Stimulated activated CD4-positive, alpha-beta T cell treated with anti-CD3 and anti-CD28 coated beads, TNF-alpha, amount 100 ng/mL, for 1 hour (primary cell): Measurements from ENCODE around the gene UNC80.

ENCODE experiments used
- DNase-seq, 3 donors: peaks; one replicate each; pipeline ENCODE4 v3.0.0-alpha.2; 2020; ENCODE audit warnings: low read depth in 3 of 3, low spot score in 1 of 3

The UNC80 gene

GRCh38 chr2:209905691-209906090 lies 134.1 kb downstream of the UNC80 start:
- no peak for DNase-seq

GRCh38 chr2:209907746-209908145 lies 136.1 kb downstream of the UNC80 start:
- no peak for DNase-seq

- DNase-seq: no peak
These were observed 136.9 kb downstream of the UNC80 start for GRCh38 chr2:209908511-209908910.

- no peak for DNase-seq
These were observed 139.9 kb downstream of the UNC80 start for GRCh38 chr2:209911486-209911885.

DNA sequence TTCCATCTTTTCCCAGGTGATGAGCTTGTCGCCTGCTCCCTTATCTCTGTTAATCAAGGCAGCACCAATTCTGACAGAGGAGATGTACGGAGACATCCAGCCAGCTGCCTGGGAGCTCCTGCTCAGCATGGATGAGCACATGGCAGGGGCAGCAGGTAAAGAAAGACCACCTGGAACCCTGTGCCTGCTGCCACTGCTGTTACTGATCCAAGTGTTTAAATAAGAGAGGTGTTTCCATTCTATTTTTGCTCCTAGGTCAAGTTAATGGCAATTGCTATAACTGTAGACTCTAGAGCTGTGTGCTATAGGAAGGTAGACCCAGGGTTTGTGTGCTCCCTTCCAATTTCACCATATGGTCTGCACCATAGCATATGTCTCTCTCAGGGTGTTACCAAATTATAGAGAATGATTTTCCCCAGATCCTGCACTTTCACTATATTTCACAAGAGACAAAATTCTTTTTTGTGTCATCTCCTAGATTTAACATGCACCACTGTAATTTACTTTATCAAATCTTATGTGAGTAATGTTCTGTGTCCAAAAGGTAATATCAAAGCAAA lies 142.2 kb downstream of the UNC80 start:
- no peak for DNase-seq

DNA sequence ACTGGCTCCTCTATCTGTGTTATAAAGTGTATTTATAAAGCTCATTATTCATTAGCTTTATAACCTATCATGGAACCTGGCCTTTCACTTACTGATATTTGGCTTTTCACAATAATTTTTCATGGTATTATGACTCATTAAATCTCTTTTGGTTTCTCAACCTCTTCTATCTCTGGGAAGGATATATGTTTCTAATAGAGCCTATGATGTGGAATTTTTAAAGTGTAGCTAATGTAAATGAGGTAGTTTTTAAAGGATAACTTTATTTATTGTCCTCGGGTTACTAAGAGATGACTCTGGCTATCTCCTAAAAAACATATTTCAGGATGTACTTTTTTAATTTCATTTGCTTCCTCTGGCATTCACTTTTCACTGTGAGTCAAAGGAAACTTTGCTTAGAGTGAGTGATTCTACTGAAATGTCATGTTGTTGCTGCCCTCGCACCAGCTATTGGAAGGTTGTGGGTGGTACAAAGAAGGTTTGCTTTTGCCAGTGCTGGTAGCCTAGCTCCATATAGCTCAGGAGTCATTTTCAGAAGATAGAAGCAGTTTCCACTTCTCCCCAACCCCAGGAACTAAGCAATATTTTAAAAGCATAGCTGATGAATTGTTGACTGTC lies 145.6 kb downstream of the UNC80 start:
- no peak for DNase-seq

DNA sequence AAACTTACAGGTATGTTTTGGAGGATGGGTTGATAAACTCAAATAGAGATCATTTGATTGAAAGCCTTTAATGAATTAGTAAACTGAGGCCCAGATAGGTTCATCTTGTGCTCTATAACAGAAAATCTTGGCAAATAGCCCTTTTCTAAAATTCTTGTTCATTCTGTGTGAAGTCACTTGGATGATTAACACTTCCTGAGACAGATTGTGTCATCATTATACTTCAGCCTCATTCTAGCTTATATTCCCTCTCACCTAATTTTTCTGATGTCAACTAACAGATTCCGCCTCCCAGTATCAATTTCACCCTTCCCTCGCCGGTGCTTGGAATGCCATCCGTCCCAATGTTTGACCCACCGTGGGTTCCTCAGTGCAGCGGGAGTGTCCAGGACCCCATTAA lies 146.6 kb downstream of the UNC80 start:
- no peak for DNase-seq

DNA sequence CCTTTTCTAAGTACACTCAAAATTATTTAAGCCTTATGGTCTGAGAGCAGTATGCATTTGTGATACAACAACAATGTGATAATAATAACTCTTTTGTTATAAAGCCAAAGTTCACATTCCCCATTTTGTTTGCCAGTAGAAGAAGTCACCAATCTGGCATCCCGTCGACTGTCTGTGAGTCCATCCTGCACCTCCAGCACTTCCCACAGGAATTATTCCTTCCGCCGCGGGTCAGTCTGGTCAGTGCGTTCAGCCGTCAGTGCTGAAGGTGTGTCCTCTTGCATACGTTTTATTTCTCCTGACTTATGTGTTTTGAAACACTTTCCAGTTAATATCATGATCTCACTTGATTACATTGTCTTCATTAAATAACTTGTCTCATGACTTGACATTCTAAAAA lies 150.5 kb downstream of the UNC80 start:
- no peak for DNase-seq

DNA sequence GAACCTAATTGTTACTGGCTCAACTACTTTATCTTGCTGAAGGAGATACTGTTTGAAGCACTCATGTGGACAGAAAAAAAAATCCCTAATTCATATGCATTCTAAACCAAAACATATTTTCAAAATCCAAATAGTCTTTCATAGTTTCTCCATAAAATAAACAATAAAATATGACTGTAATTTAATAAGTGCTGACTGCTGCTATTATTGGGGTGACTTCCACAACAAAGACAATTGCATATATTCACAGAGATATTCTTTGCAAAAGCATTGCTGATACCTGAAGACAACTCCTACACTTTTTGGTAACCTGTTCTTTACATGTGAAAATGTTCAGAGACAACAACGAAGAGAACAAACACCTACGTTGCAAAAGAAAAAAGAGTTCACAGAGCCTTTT lies 157.7 kb downstream of the UNC80 start:
- no peak for DNase-seq

- DNase-seq: no peak
These were observed 162.2 kb downstream of the UNC80 start for GRCh38 chr2:209933499-209934483.

DNA sequence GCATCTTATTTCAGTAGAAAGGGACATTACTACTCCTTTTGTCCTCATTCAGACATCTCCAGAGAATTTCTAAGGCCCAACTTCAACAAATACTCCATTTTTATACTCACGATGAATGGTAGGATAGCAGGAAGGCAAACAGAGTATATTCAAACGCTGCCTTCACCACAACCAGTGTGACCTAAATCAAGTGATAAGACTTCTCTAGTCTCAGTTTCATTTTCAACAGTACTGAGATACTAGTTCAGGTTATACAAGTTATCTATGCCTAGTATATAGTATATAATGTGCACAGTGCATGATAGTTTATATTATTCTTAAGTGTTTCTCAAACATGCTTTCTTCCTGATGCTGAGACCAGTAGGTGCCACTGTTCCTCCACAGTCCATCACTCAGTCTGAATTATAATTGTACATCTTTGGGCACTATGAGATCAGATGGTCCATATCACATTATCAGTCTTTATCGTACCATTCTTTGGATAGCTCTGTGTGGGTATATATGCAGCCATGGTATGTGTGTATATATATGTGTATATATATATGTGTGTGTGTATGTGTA lies 164.6 kb downstream of the UNC80 start:
- DNase-seq: no peak

DNA sequence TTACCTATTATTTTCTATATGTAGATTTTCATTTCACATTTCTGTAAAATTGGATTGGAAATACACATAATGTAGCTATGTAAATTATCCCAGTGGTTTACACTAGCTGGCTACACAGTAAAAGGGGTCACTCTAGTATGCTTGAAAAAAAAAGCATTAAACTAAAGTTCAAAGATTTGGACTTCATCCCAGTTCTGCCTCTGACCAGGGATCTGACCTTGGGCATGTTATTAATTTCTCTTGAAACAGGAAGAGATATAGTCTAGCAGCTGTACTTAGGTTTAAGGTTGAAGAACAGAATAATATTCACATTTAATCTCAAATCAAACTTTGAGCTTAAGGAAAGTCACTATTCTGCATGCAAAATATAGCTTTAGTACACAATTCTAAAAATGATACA lies 166.3 kb downstream of the UNC80 start:
- no peak for DNase-seq

DNA sequence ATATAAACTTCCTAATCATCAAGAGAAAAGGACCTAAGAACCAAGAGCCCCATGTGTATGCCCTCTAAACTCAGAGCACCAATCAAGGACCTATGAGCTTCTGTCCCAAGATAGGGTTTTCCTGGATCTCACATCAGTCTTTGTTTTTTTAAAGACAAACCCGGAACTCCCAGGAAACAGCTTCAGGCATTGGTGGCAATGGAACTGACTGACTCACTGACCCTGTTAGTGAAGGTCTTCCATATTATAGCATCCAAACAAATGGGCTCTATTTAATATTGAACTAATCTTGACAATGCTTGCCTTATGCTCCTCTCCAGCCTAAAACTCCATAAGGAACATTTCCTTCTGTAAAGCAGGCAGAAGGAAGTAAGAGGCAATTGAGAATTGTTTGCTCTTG lies 167.3 kb downstream of the UNC80 start:
- no peak for DNase-seq

DNA sequence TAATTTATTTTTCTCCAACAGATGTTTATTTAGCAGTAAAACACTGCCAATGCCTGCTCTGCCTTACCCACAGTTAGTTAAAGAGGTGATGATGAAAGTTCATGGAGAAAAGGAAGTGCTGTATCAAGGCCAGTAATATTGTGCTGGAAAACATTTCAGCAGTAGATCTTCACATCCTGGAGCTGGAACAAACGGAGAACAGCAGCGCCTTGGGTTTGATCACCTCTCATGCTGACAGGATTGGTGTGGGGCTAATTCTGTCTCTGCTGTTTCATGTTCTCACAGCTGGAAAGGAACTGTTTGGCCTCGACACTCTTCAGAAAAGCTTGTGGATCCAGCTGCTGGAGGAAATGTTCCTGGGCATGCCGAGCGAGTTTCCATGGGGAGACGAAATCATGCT lies 169.3 kb downstream of the UNC80 start:
- DNase-seq: no peak

DNA sequence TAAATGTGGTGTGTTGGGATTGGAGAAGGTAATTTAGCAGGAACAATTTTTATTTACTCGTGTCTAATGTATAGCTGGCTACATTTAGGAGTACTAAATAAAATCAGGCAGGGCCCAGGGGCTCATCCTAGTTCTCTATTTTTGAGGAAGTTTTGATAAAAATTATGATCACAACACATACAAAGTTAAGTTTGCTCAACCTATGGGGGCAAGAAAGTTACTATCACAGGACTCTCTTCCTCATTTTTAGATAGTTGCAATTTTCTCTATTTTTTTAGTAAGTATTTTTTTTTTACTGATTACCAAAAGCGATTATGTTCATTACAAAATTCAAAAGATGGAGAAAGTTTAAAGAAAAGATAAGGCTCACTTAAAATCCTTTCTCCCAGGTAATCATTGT lies 170.8 kb downstream of the UNC80 start:
- no peak for DNase-seq

GRCh38 chr2:209942936-209943605 lies 171.4 kb downstream of the UNC80 start:
- DNase-seq: no peak

GRCh38 chr2:209943776-209944175 lies 172.1 kb downstream of the UNC80 start:
- DNase-seq: no peak

GRCh38 chr2:209946539-209946938 lies 174.9 kb downstream of the UNC80 start:
- no peak for DNase-seq

DNA sequence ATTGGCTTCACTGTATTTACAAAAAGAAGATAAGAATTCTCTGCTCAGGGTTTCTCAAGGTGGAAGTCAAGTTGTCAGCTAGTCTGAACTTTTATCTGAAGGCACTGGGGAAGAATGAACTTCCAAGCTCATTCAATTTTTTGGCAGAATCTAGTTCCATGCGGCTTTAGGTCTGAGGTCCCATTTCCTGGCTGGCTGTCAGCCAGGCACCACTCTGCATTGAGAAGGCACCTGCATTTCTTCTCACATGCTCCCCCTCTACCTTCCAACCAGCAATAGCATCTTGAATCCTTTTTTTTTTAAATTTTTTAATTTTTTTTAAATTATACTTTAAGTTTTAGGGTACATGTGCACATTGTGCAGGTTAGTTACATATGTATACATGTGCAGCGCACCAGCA lies 184.6 kb downstream of the UNC80 start:
- DNase-seq: no peak

DNA sequence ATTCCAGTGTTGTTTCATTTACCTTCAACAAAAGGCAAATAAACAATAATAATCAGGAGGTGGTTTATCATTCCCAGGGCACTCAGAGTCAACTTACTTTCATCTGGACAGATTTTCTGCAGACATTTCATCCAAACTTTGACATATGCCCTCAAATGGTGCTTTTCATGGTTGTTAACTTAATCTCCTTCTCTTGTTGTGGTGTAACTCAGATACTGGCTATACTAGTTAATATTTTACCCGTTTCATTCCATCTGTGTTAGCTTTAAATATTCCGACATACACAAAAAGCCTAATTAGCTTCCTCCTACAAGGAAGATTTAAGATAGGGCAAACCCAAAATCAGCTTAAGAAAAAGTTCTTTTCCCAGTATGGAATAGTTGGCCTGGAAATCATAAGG lies 186.4 kb downstream of the UNC80 start:
- DNase-seq: no peak

- no peak for DNase-seq
These were observed 188.4 kb downstream of the UNC80 start for GRCh38 chr2:209960045-209960444.
